Activated naive CD4-positive, alpha-beta T cell (primary cell): Measurements from ENCODE around the gene MYH14.

ENCODE experiments used
- DNase-seq, 4 experiments: peaks; one replicate each; lab custom pipeline; 2025; lab: John Stamatoyannopoulos, UW

The MYH14 gene

DNA sequence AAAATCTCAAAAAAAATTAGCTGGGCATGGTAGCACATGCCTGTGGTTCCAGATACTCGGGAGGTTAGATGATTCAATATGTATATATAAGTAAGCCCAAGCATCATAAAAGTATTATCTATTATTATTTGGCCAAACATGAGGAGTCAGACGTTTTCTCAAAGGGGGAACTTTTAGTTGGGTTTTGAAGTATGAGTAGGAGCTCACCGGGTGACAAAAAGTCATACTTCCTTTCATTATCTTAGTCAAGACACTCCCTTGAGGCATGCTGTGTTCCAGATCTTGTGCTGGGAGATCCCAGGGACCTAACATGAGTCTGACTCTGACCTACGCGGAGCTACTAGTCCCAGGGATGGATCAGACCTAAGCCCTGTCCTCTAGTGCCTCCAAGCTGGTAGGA is 8.2 kb upstream of the MYH14 start:
- no peak for DNase-seq

DNA sequence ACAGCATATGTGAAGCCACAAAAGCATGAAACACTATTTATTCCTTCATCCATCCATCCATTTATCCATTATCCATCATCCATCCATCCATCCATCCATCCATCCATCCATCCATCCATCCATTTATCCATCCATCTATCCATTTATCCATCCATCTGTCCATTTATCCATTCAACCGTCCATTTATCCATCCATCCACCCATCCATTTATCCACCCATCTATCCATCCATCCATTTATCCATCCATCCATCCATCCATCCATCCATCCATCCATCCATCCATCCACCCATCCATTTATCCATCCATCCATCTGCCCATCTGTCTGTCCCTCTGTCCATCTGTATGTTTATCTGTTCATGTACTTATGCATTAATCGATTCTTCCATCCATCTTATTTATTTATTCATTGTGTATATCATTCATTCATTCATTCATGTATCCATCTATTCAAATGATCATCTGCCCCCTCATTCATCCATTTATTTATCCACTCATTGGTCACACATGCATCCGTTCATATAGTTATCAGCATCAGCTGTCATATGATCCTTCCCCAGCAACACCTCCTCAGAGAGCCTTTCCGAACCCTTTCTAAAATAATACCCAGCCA is 7.0 kb upstream of the MYH14 start:
- DNase-seq, result no peak

- DNase-seq, result no peak
Observed at GRCh38 chr19:50197348-50197747, 6.1 kb upstream of the MYH14 start.

GRCh38 chr19:50198431-50199258 is 4.8 kb upstream of the MYH14 start:
- no peak for DNase-seq

DNA sequence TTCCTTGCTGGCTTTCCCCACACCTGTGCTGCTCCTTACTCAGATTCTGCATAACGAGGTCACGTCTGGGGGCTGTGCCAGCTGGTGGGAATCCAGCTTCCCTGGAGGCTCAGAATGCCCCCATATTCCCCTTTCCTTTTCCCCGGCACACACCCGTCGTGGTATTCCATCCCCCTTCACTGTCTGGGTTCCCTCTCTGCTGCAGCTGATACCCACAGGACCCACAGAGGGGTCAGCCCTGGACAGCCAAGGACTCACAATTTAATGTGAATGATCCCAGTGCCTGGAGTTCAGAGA is 4.2 kb upstream of the MYH14 start:
- no peak for DNase-seq

DNA sequence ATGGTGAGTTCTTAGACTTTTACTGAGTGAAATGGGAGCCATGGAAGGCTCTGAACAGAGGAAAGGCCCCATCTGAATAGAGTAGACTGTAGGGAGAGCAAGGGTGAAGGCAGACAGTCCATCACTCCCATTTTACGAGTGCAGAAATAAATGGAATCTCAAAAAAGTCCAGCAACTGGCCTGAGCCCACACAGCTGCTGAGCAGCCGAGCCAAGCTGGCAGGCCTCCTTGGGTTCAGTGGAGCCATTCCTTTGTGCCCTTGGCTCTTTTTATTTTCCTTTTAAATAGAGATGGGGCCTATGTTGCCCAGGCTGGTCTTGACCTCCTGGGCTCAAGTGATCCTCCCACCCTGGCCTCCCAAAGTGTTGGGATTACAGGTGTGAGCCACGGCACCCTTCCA is 1.0 kb upstream of the MYH14 start:
- DNase-seq, result no peak

DNA sequence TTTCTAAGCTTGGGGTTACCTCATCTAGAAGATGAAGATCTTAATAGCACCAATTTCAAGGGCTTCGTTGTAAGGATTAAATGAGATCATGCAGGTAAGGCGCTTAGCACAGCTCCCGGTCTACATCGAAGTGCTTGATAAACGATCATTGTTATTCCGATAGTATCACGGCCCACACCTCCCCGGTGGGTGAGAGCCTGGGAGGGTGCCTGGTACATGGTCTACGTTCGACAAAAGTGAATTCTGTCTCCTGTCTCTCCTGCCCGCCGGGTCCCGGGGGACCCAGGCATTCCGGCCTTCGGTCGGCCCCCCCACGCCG is 501 bp upstream of the MYH14 start:
- no peak for DNase-seq

DNA sequence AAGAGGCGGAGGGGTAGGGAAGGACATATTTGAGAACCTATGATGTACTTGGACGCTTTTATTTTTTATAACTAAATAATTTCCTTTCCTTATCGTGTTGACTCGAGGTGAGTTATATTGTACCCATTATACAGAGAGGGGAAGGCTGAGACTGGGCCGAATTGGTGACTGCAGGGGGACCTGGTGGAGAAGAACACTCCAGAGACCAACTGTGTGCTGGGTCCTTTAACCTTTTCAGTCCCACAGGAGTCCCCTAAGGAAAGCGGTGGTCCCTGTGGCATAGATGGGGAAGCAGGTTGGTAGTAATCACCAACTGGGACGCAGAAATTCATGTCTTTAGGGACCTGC is 633 bp downstream of the MYH14 start:
- DNase-seq, result no peak

DNA sequence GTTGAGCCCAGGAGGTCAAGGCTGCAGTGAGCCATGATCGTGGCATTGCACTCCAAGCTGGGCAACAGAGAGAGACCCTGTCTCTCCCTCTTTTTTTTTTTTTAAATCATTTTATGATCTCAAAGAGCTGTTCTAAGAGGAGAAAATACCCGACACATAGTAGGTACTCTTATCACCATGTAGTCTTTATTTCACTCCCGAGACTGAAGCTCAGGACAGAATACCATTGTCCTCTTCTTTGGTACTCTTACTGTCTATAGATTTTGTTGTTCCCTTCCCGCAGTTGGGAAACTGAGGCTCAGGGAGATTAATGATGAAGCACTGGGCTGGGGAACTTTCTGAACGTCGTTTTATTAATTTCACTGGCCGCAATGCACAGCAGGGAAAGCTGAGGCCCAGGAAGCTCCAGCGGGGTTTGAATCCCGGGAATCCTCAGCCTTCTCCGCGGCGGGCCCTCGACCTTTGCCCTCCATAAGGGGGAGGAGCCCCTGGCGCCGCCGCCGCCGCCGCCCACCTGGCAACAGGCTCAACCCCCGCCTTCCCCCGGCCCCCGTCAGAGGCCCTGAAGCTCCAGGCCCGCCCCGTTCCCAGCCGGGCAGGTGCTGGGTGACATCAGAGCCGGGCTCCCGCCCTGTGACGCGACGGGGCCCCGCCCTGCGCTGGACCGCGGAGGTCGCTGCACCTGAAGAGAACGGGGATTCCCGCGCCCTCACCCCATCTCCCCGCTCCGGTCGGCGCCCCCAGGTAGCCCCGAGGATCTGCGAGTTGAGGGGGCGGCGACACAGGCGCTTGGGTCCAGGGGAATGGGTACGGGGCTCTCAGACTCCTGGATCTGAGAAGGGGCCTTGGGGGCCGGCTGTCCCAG is 1.6 kb downstream of the MYH14 start:
- no peak for DNase-seq

- DNase-seq, result no peak
Observed at GRCh38 chr19:50205681-50206138, 2.3 kb downstream of the MYH14 start.

- DNase-seq, result no peak
Observed at GRCh38 chr19:50206191-50206590, 2.8 kb downstream of the MYH14 start.

GRCh38 chr19:50207730-50208129 is 4.3 kb downstream of the MYH14 start:
- DNase-seq, result no peak

DNA sequence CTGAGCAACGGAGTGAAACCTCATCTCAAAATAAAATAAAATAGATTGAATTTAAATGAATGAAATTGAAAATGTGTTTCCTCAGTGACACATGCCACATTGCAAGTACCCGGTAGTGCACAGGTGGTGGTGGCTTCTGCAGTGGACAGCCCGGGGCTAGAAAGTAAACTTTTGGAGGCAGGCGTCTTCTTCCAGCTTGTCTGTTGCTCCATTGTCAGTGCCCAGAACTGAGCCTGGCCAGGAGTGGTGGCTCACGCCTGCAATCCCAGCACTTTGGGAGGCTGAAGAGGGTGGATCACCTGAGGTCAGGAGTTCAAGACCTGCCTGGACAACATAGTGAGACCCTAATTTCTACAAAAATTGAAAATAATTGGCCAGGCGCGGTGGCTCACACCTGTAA is 5.7 kb downstream of the MYH14 start:
- DNase-seq, result no peak

- DNase-seq, result no peak
Observed at GRCh38 chr19:50210425-50210824, 7.0 kb downstream of the MYH14 start.

DNA sequence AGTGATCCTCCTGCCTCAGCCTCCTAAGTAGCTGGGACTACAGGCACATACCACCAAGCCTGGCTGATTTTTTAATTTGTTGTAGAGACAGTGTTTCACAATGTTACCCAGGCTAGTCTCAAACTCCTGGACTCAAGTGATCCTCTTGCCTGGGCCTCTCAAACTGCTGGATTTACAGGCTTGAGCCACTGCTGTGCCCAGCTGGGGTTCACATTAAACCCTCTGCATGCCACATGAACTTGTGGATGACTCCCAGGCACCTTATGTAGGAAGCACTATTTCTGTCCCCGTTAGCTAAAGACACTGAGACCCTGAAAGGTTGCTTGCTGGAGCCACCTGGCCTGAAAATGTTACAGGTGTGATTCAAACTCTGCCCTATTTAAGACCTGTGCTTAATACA is 10.5 kb downstream of the MYH14 start:
- DNase-seq, result no peak

GRCh38 chr19:50214699-50215543 is 11.5 kb downstream of the MYH14 start:
- DNase-seq, result no peak

DNA sequence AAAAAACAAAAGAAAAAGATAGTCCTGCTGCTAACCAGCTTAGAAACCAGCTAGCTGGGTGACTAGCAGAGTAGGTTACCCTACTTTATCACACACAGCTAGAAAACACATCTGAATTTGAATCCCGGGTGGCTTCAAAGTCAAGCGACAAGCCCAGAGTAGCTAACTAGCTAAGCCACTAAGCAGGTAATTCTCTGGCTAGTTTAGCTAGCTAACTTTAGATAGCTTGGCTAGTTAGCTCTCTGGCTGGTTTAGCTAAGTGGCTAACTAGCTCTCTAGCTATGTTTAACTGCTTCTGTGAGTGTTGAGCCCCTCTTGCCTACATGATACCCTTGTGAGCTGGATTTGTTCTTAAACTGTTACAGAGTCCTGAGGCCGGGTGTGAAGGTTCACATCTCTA is 12.4 kb downstream of the MYH14 start:
- no peak for DNase-seq

DNA sequence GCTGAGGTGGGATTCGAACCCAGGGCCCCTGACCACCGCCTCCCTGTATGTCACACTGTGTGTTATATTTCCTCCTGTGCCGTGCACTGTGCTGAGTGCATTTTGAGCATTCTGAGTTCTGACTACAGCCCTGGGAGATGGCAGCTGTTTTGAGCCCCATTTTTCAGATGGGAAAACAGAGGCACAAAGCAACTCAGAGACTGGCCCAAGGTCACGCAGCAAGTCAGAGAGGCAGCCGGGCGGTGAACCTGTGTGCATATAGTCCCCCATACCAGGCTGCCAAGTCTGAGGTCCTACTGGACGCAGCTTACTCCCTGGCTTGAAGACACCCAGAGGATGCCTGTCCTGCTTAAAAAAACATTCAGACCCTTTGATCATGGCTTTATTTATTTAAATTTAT is 17.7 kb downstream of the MYH14 start:
- DNase-seq, result no peak

DNA sequence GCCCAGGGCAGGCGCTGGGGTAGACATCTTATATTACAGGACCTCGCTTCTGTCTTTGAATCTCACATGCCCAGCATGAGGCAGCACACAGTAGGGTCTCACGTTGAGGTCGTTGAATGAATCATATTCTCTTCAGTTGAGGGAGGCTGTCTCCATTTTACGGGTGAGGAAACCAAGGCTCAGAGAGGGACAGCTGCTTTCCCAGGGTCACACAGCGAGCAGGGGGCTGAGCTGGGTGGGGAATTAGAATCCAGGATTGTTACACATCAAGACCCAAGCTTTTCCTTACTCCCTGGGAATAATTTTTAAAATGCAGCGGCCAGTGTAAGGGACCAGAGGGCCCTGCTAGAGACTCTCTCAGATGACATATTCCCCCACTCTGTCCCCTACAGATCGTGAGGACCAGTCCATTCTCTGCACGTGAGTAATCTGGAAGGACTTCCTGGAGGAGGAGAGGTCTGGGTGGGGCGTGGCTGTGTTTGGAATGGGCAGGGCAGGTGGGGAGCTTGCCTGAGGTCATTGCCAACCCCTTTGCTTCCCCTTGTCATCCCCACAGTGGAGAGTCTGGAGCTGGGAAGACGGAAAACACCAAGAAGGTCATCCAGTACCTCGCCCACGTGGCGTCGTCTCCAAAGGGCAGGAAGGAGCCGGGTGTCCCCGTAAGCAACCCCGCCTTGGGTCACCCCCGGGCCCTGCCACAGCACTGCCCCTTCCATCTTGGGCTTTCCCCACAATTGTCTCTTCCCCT is 19.4 kb downstream of the MYH14 start:
- no peak for DNase-seq

DNA sequence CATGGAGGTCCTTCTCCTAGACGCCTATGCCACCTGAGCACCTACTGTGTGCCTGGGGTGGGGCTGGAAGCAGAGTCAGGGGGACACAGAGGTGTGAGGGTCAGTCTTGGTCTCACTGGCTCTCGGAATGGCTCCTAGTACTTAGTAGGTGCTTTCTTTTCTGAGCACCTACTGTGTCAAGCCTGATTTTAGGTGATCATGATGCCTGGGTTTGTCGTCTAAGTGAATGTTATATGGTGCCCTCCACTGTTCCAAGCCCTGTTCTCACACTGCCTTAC is 20.0 kb downstream of the MYH14 start:
- no peak for DNase-seq

DNA sequence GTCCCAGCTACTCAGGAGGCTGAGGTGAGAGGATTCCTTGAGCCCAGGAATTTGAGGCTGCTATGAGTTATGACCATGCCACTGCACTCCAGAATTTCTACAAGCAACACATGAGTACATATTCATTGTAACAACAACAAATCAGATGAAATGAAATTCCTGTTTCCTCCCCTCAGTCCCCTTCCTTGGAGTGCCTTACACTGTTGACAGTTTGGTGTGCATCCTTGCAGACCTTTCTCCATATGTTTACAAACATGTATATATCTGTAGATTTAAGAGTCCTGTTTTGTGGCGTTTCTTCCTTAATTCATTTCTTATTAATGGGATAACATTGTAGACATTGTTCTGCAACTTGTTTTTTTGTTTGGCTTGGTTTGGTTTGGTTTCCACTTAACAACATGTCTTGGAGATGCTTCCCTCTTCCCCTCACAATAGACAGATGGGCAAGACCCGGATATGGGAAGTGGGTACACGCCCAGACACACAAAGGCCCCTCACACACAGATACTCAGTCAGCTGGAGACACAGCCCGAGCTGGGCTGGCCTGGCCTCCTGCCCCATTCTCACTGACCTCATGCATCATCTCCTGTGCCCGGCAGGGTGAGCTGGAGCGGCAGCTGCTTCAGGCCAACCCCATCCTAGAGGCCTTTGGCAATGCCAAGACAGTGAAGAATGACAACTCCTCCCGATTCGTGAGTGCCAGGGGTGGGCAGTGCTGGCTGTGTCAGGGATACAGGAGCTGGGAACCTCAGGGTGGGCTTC is 21.7 kb downstream of the MYH14 start:
- no peak for DNase-seq
